ENCODE results near the gene RPL21.

- TF ChIP-seq EZH2 (IDR thresholded peaks at IDR 0.05) (no peak), POLR2AphosphoS5 (IDR thresholded peaks at IDR 0.05; ENCODE audit: borderline replicate concordance, low read depth, low read length) (no peak), FOXP2 (optimal IDR thresholded peaks at IDR 0.05; ENCODE audit: control extremely low read depth, extremely low read length, insufficient read depth) (no peak)
These were observed 47.5 kb upstream of the RPL21 start for GRCh38 chr13:27203854-27204253.
